ENCODE data around the gene SLC34A1.
A peak's percentile ranks its signal among the peaks of the same experiment; 100 is the strongest.
"Not testable (repeated sequence)": the region's sequence is repeated elsewhere in the genome, so short reads cannot be mapped to it uniquely, and the experiment has no call there.

SLC34A1 gene

GRCh38 chr5:177405312-177405711, 21.1 kb downstream of the SLC34A1 start:
- FAIRE-seq, result no peak

GRCh38 chr5:177405805-177406204, 21.6 kb downstream of the SLC34A1 start:
- peak; percentile 23 for FAIRE-seq
- no peak for DNase-seq (ENCODE audit: insufficient read length, low spot score)

More at GRCh38 chr5:177405312-177405711, 21.1 kb downstream of the SLC34A1 start:
- no peak for DNase-seq (ENCODE audit: insufficient read length, low spot score)

DNA sequence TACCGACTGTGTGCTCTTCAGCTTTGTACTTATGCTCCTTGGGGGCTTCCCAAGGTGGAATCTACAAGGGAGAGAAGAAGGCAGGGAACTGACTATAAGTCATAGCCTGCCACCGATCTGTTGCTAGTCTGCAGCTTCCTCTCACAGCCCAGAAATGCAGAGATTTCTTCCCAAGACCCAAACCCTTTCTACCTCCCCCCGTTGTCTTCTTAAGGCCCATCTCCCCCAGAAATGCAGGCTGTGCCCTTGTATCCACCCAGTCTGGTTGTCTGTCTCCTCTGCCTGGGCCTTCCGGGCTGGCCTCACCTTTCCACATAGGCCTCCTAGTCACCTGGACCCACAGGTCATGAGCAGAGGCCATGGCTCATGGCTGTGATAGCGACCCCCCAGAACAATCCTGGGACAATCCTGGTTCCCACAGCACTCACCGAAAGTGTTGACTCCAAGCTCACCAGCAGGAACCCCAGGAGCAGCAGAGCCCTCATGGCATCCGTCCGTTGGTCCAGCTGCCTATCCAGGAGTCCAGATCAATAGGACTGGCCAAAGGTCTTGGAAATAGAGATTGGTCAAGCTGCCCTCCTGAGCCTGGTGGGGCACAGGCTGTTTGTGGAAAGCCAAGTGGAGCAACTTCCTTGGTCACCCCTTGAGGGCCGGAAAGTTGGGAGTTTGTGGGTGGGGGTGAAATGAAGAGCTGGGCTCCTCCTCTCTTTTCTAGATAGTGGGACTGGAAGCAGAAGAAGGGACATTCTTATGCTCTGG, 25.0 kb downstream of the SLC34A1 start, which contains the start of gene F12:
F12 (minus strand) TSS at position 522 of the 759 bp plus-strand sequence; CDS start at position 485, 37 bp downstream.
- no peak for DNase-seq (ENCODE audit: insufficient read length, low spot score)
- FAIRE-seq, result no peak

DNA sequence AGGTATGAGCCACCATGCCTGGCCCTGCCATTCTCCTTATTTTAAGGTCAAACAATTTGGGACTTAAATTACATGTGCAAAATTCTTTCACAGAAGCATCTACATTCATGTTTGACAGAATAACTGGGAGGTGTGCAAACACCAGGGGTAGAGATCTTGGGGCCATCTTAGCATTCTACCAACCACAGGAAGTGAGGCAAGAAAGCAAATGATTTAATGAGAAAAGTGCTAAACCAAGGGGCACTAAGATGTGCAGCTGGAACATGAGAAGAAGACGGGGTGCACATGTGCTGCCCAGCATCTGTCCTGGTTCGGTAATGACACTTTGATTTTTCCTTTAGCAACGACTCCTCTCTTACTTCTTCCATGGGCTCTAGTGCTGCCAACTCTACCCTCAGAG, 26.3 kb downstream of the SLC34A1 start:
- DNase-seq (ENCODE audit: insufficient read length, low spot score), result no peak
- peak; percentile 75 for FAIRE-seq

DNA sequence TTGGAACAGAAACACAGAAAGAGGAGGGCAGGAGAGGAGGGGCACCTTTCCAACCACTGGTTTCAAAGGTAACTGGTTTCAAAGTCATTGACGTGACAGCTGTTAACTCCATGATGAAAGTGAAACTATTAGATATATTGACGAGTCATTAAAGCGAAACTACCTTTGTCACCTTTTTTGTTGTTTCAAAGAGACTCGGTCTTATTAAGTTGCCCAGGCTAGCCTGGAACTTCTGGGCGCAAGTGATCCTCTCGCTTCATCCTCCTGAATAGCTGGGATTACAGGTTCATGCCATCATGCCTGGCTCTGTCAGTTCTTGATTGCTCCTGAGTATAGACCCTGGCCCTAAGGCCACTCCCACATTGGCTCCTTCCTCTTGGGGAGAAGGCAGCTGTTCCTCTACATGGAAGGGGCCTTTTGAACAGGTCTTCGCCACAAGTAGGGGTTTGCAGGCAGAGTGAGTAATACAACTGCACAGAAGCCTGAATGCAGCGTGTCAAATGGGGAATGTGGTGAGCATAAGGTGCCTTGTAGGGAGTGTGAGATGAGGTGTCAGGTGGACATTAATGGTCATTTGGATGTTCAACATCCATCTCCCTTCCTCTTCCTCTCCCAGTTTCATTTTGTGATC, 28.5 kb downstream of the SLC34A1 start:
- FAIRE-seq, result peak; percentile 96
- no peak for DNase-seq (ENCODE audit: insufficient read length, low spot score)

GRCh38 chr5:177414481-177414880, 30.2 kb downstream of the SLC34A1 start:
- FAIRE-seq (no peak), DNase-seq (ENCODE audit: insufficient read length, low spot score) (no peak)

DNA sequence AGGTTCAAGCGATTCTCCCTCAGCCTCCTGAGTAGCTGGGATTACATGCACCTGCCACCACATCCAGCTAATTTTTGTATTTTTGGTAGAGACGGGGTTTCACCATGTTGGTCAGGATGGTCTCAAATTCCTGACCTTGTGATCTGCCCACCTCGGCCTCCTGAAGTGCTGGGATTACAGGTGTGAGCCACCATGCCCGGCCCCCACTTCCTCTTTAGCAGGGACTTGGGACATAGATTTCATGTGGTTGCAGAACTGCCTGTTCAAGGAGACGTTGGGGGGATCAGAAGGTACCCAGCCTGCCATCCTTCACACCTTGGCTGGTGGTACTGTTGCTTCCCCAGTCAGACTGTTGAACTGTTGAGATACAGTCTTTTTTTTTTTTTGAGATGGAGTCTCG, 32.8 kb downstream of the SLC34A1 start:
- DNase-seq (ENCODE audit: insufficient read length, low spot score); FAIRE-seq: not testable (repeated sequence)

DNA sequence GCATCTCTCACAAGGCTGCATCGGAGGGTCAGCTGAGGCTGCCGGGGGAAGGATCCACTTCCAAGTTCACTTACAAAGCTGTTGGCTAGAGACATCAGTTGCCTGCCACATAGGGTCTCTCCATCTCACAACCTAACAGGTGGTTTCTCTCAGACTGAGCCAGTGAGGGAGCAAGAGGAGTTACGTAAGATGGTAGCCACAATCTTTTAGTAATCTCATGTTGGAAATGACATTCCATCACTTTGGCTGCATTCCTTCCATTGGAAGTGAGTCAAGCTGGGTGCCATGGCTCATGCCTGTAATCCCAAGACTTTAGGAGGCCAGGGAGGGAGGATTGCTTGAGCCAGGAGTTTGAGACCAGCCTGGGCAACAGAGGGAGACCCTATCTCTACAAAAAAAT, 34.8 kb downstream of the SLC34A1 start:
- FAIRE-seq, result no peak
- DNase-seq (ENCODE audit: insufficient read length, low spot score), result no peak

DNA sequence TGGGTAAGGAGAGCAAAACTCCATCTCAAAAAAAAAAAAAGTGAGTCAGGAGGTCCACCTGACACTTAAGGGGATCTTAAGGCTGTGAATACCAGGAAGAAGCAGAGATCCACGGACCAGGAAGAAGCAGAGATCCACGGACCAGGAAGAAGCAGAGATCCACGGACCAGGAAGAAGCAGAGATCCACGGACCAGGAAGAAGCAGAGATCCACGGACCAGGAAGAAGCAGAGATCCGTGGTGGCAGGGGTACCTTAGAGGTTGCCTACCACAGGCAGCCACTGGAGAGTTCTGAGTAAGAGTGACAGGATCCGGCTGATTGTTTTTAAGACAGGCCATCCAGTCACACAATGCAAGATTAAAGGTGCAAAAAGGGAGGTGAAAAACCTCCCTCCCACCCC, 36.2 kb downstream of the SLC34A1 start:
- not testable (repeated sequence) for FAIRE-seq; DNase-seq (ENCODE audit: insufficient read length, low spot score)

DNA sequence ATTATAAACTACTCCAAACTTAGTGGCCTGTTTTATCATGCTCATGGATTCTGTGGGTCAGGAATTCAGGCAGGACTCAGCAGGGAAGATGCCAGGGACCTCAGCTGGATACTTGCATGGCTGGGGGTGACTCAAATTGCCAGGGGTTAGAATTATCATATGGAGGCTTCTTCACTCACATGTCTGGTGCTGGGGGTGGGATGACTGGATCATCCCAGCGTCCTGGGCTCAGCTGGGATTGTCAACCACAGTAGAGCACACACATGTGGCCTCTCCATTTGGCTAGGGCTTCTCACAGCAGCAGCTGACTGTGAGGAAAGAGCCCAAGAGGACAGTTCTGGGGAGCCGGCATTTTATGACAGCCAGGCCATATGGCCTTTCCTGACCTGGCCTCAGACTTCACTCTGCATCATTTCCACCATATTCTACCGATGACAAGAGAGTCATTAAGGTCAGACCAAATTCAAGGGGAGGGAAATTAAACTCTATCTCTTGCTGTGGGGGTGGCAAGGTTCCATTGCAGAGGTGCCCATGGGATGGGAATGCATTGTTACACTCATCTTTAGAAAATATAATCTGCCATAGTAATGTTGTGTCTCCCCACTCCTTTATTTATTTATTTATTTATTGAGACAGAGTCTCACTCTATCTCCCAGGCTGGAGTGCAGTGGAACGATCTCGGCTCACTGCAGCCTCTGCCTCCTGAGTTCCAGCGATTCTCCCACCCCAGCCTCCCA, 37.0 kb downstream of the SLC34A1 start:
- DNase-seq (ENCODE audit: insufficient read length, low spot score) (no peak), FAIRE-seq (no peak)

GRCh38 chr5:177423671-177424070, 39.4 kb downstream of the SLC34A1 start:
- no peak for FAIRE-seq
- no peak for DNase-seq (ENCODE audit: insufficient read length, low spot score)

GRCh38 chr5:177425196-177425800, 41.1 kb downstream of the SLC34A1 start:
- DNase-seq (ENCODE audit: insufficient read length, low spot score), result no peak
- no peak for FAIRE-seq

DNA sequence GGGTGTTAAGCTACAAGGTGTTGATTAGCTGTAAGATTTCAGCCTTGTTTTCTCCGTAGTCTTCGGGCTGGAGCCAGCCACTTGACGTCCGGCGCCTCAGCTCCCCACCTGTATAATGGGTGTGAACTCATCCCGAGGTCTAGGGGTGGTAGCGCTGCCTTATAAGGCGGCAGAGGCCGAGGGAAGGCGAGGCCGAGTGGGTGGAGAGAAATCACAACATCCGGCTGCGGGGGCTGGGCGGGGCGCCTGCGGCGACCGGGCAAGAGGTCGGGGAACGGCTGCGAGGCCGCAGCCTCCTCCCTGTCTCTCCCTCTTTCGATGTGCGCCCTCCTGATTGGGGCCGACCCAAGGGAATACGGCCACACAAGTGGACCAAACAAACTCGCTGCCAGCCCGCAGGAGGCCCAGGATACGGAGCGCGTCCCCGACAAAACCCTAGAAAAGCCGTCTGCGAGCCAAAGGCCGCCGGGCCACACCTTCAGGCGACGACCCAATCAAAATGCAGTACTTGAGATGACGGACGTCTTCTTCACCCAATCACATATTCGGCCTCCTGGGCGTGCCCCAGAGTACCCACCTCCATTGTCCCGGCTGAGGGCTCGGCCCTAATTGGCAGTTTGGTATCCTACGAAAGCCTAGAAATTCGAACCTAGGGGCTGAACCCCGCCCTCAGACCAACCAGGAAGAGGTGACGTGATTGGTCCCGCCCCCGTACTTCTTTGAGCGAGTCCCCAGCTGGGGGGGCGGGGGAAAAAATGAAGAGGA, 41.7 kb downstream of the SLC34A1 start:
- DNase-seq (ENCODE audit: insufficient read length, low spot score) (peak; percentile 94), FAIRE-seq (peak; percentile 95)

DNA sequence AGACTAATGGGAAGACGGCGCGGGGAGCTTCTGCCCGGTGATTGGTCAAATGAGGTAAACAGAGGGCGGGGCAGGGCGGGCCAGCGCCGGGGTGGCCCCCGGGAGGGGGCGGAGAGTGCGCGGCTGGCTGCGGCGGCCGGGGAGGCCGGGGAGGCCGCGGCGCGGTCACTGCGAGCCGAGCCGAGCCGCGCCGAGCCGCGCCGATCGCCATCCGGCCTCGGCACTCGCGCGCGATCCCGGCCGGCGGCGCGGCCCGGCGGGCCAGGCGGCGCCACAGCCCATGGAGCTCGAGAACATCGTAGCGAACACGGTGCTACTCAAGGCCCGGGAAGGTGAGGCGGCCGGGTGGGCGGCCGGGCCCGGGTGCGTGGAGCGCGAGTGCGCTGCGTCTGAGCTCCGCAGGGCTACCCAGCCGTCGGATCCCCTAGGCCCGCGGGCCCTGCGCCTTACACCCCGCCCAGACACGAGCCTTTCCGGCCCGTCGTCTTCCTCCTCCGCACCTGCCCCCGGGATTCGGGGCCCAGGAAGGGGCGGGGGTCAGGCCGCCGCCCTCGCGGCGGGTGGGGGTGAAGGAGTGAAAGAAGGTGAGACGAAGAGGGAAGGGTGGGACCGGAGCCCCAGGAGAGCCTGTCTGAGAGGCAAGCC, 42.5 kb downstream of the SLC34A1 start, which contains the start of gene GRK6:
GRK6 (plus strand) TSS at position 111 of the 645 bp plus-strand sequence; CDS start at position 281, 170 bp downstream.
- FAIRE-seq (no peak), DNase-seq (ENCODE audit: insufficient read length, low spot score) (no peak)

- FAIRE-seq, result no peak
These were observed 43.1 kb downstream of the SLC34A1 start for GRCh38 chr5:177427211-177427822.

DNA sequence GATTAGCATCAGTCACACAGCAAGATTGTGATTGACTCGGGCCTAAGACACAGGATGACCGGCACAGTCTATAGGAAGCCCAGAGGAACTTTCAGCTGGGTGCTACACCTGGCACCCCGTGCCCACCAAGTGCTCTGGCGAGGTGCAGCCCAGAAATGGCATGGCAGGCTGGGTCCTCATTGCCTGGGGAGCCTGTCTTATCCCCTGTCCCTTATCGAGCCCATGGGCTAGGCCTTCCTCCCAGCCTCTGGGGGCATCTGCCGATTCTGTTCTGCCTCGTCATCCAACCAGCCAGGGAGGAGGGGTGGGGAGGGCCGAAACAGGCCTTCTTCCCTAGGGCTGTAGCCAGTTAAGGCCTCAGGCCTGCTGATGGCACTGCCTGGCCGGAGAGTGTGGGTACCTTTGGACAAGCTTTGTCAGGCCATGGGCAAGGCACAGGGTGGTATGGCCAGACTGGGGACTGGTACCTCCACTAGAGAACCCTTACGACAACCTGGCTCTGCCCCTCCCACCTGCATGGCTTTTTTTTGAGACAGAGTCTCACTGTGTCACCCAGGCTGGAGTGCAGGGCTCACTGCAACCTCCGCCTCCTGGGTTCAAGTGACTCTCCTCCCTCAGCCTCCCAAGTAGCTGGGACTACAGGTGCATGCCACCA, 43.8 kb downstream of the SLC34A1 start:
- DNase-seq (ENCODE audit: insufficient read length, low spot score) (no peak), FAIRE-seq (peak; percentile 81)

More at GRCh38 chr5:177427211-177427822, 43.1 kb downstream of the SLC34A1 start:
- no peak for DNase-seq (ENCODE audit: insufficient read length, low spot score)

GRCh38 chr5:177428574-177429217, 44.5 kb downstream of the SLC34A1 start:
- no peak for DNase-seq (ENCODE audit: insufficient read length, low spot score)
- FAIRE-seq, result no peak

Measured in GM19239 (cell line).